ENCODE measurements around the gene ZNF736.

GRCh38 chr7:64294701-64295420, 18.9 kb upstream of the ZNF736 start:
- TF ChIP-seq CTCF (conservative IDR thresholded peaks at IDR 0.05; ENCODE audit: low read depth, low read length), result no peak
- no peak for TF ChIP-seq EZH2 (IDR thresholded peaks at IDR 0.05; ENCODE audit: borderline replicate concordance, low read depth, low read length, poor library complexity, severe bottlenecking)
